ENCODE results near the gene TANC1.

DNA sequence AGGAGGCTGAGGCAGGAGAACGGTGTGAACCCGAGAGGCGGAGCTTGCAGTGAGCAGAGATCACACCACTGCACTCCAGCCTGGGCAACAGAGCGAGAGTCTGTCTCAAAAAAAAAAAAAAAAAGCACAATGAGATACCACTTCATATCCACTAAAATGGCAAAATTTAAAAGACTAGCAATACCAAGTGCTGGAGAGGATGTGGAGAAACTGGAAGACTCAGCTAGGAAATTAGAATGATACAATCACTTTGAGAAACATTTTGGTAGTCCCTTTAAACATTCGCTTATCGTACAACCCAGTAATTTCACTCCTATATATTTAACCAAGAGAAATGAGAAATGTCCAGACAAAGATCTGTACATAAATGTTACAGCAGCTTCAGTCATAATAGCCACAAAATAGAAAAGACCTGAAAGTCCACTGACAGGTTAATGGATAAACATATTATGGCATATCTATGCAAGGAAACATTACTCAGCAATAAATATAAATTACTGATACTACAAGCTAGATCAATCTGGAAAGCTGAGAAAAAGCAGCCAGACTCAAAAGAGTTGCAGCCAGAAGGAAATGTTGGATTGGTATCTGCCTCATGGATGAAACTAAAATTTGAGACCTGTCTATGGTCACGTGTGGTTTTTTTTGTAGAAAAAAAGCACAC, 278.0 kb downstream of the TANC1 start:
- TF ChIP-seq, protein P1, sequence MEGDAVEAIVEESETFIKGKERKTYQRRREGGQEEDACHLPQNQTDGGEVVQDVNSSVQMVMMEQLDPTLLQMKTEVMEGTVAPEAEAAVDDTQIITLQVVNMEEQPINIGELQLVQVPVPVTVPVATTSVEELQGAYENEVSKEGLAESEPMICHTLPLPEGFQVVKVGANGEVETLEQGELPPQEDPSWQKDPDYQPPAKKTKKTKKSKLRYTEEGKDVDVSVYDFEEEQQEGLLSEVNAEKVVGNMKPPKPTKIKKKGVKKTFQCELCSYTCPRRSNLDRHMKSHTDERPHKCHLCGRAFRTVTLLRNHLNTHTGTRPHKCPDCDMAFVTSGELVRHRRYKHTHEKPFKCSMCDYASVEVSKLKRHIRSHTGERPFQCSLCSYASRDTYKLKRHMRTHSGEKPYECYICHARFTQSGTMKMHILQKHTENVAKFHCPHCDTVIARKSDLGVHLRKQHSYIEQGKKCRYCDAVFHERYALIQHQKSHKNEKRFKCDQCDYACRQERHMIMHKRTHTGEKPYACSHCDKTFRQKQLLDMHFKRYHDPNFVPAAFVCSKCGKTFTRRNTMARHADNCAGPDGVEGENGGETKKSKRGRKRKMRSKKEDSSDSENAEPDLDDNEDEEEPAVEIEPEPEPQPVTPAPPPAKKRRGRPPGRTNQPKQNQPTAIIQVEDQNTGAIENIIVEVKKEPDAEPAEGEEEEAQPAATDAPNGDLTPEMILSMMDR (conservative IDR thresholded peaks at IDR 0.05 in 1 of 2, IDR thresholded peaks at IDR 0.05 in 1 of 2; ENCODE audit: extremely low read depth in 1 of 2, insufficient read depth in 1 of 2, low read depth in 1 of 2, low read length in 2 of 2) = no peak
- no peak for TF ChIP-seq EZH2 (IDR thresholded peaks at IDR 0.05; ENCODE audit: borderline replicate concordance, low read length)
